Kidney capillary endothelial cell (primary cell): Measurements from ENCODE around the gene S100A3.
A peak's percentile ranks its signal among the peaks of the same experiment; 100 is the strongest.
"Not testable (repeated sequence)": the region's sequence is repeated elsewhere in the genome, so short reads cannot be mapped to it uniquely, and the experiment has no call there.

Source experiments
- DNase-seq: peaks from one replicate; pipeline ENCODE4 v3.0.0-alpha.2; 2018; ENCODE audit warnings: low spot score

The S100A3 gene

DNA sequence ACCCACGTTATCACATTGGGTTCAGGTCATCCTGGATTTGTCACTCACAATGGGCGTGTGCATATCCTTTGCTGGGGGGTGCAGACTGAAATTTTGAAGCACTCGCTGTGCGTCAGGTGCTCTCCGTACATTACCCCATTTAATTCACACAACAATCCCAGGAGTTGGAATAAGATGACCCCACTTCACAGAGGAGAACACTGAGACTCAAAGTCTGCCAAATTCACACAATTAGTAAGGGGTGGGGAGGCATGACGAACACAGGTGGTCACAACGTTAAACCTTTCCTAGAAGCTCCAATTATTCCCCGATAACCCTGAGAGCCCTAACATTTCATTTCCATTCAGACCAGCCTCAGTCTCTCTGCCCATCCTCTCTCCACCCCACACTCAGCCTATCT, 20.4 kb upstream of the S100A3 start:
- DNase-seq, result no peak

GRCh38 chr1:153568367-153569099, 19.5 kb upstream of the S100A3 start:
- peak; percentile 93 for DNase-seq

GRCh38 chr1:153567621-153568366, 18.7 kb upstream of the S100A3 start:
- DNase-seq, result peak; percentile 57

- peak; percentile 99 for DNase-seq
Measured at GRCh38 chr1:153566414-153567371, 17.6 kb upstream of the S100A3 start.

GRCh38 chr1:153565529-153566374, 16.7 kb upstream of the S100A3 start, which contains the start of gene S100A2:
Gene S100A2 (minus strand): TSS chr1:153565844. CDS start chr1:153563877, 1,967 bp downstream.
- peak; percentile 88 for DNase-seq

DNA sequence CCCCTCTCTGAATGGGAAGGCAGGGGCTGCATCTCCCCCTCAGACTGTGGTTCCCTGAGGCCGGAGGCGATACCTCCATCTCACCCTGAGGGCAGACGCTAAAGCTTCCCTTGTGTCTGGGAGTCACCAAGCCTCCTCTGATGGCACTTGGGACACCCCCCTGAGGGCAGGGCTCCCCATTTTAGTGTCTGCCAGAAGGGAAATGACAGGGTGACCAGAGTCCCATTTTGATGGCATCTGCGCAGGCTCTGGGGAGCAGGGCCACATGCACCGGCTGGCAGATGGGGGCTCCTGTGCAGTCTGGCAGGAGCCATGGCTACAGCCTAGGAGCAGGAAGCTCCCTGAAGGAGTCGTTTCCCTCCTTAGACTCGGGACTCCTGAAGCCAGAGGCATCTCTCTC, 14.9 kb upstream of the S100A3 start:
- DNase-seq, result no peak

GRCh38 chr1:153563483-153563901, 14.4 kb upstream of the S100A3 start:
- no peak for DNase-seq

- not testable (repeated sequence) for DNase-seq
Measured at GRCh38 chr1:153562021-153562420, 13.0 kb upstream of the S100A3 start.

GRCh38 chr1:153561466-153561985, 12.5 kb upstream of the S100A3 start:
- no peak for DNase-seq

GRCh38 chr1:153560771-153561465, 11.9 kb upstream of the S100A3 start:
- DNase-seq, result no peak

- no peak for DNase-seq
Measured at GRCh38 chr1:153560241-153560640, 11.2 kb upstream of the S100A3 start.

- DNase-seq, result no peak
Measured at GRCh38 chr1:153557877-153558276, 8.8 kb upstream of the S100A3 start.

GRCh38 chr1:153556348-153556747, 7.3 kb upstream of the S100A3 start:
- DNase-seq, result no peak

- no peak for DNase-seq
Measured at GRCh38 chr1:153553830-153554541, 4.9 kb upstream of the S100A3 start.

GRCh38 chr1:153553096-153553495, 4.0 kb upstream of the S100A3 start:
- DNase-seq, result no peak

GRCh38 chr1:153552335-153552734, 3.3 kb upstream of the S100A3 start:
- DNase-seq, result no peak

DNA sequence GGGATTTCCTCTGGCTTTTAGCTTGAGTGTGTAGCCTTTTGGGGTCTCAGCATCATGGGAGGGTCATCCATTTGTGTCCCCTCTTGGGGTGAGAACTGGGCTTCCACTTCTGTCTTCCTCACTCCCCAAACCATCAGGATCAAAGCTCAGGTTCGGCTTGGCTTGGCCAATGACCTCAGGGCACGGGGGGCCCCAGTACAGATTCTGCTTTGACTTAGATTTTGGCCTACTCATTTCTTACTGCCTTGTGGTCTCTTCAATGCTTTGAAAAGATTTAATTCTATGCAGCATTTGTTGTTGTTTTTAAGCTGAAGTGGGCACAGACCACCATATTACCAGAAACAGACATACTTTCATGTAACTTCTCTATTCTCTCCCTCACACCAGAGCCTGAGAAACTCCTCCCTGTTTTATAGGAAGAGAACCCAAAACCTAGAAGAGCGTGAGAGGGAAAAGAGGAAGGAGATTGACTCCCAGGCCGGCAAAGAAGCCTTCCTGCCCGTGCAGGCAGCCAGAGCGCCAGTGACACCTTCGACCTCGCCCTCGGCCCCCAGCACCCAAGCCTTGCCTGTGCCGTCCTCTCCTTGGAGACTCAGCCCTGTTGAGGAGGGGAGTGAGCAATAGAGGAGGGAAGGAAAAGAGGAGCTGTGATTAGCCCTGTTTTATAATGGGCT, 1.9 kb upstream of the S100A3 start:
- no peak for DNase-seq

DNA sequence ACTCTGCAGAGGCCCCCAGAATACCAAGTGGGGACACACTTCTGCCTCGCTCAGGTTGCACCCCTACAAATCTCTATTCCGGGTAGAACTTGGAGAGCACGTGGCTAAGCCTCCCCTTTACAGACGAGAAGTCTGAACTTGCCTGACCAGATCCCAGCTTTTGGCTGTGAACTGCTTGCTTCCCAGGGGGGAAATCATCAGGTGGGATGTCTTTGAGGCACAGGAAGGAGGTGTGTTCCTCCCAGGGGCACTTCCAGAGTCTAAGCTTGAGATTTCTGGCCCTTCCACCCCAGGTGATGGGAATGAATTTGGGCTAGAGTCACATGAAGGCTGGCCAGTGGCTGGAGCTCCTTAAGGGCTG, 1.3 kb upstream of the S100A3 start:
- no peak for DNase-seq

- DNase-seq, result no peak
Measured at GRCh38 chr1:153549741-153550397, 811 bp upstream of the S100A3 start.
